Mucosa of stomach (tissue), 1 donor: Measurements from ENCODE around the gene BCL7A.
"Not testable (repeated sequence)": the region's sequence is repeated elsewhere in the genome, so short reads cannot be mapped to it uniquely, and the experiment has no call there.

Experiments used
- H3K27me3 ChIP-seq: one replicate; pipeline ENCODE4 v1.7.0; 2013; ENCODE audit warnings: mild to moderate bottlenecking, low read length; ENCODE audit not compliant: control insufficient read depth, insufficient read depth
- H3K36me3 ChIP-seq: one replicate; pipeline ENCODE4 v1.7.0; 2013; ENCODE audit warnings: low read length; ENCODE audit not compliant: control insufficient read depth, insufficient read depth
- H3K4me1 ChIP-seq: one replicate; pipeline ENCODE4 v1.7.0; 2013; ENCODE audit warnings: mild to moderate bottlenecking, low read length; ENCODE audit not compliant: control insufficient read depth, insufficient read depth
- H3K4me3 ChIP-seq: one replicate; pipeline ENCODE4 v1.7.0; 2013; ENCODE audit warnings: low read length
- H3K9ac ChIP-seq: one replicate; pipeline ENCODE4 v1.7.0; 2013; ENCODE audit warnings: mild to moderate bottlenecking, low read length, moderate library complexity
- H3K9me3 ChIP-seq: one replicate; pipeline ENCODE4 v1.7.0; 2013; ENCODE audit warnings: mild to moderate bottlenecking, low read length, moderate library complexity; ENCODE audit not compliant: control insufficient read depth
- donor health status: Pancreatic carcinoma.

BCL7A gene

GRCh38 chr12:122032580-122032979 lies 10.9 kb downstream of the BCL7A start:
- Histone ChIP-seq H3K4me1 (no peaks in the 10 kb centered on the region), H3K36me3 (no peaks in the 10 kb centered on the region), H3K9ac (no peak overlapping the region), H3K4me3 (no peak overlapping the region), H3K27me3 (no peaks in the 10 kb centered on the region), H3K9me3 (no peaks in the 10 kb centered on the region)

- Histone ChIP-seq H3K27me3 (no peaks in the 10 kb centered on the region), H3K36me3 (no peaks in the 10 kb centered on the region), H3K4me3 (no peak overlapping the region), H3K4me1 (no peaks in the 10 kb centered on the region), H3K9me3 (no peaks in the 10 kb centered on the region), H3K9ac (no peak overlapping the region)
Observed at GRCh38 chr12:122035292-122035691, 13.6 kb downstream of the BCL7A start.

DNA sequence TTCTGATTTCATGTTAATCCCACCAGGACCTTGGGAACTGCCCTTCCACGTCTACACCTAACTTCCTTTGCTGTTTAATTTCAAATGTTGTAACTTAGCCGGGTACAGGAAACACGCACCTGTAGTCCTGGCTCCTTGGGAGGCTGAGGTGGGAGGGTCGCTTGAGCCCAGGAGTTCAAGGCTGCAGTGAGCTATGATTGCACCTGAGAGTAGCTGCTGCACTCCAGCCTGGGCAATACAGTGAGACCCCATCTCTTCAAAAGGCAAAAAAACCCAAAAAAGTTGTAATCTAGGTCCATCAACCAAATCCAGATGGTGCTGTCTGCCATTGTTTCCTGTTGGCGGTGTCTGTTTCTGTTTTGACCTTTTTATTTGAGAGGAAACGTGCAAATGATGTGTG lies 14.5 kb downstream of the BCL7A start:
- Histone ChIP-seq H3K4me1 (no peaks in the 10 kb centered on the region), H3K9me3 (no peaks in the 10 kb centered on the region), H3K27me3 (no peaks in the 10 kb centered on the region), H3K4me3 (no peak overlapping the region), H3K9ac (no peak overlapping the region), H3K36me3 (no peaks in the 10 kb centered on the region)

DNA sequence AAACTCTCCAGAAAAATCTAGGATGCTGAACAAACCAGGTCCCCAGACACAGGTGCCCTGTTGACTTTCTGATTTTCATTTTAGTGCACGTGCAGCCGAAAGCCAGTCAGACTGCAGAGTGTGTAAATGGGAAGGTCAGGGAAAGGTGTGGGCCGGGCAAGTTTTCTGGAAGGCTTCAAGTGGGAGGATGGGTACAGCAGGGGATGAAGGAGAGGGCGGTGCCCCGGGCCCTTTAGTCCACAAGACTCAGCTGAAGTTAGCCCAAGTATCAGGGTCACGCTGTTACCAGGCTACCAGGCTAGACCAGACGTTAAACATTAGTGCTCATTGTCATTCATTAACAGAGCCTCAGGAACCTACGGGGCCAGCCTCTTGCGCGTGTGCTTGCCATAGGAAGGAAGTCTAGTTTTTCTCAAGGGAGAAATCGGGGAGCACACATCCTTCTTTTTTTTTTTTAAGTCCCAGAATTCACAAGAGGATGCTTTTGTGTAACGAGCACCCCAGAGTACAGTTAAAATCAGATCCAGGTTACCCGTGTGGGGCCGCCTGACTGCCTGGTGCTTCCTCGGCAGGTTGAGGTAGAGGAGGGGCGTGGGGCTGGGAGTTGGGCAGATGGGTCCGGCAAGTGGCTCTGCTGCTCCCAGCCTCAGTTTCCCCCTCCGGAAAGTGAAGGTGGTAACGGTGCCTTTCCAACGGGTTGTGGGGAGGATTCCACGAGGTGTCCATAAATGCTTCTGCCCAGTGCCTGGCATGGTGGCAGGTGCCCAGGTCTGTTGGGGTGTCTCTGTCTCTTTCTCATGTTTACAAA lies 19.1 kb downstream of the BCL7A start:
- H3K9me3 ChIP-seq, result no peaks in the 10 kb centered on the region
- no peaks in the 10 kb centered on the region for H3K27me3 ChIP-seq
- no peaks in the 10 kb centered on the region for H3K4me1 ChIP-seq
- H3K4me3 ChIP-seq, result no peak overlapping the region
- no peaks in the 10 kb centered on the region for H3K36me3 ChIP-seq
- no peak overlapping the region for H3K9ac ChIP-seq

DNA sequence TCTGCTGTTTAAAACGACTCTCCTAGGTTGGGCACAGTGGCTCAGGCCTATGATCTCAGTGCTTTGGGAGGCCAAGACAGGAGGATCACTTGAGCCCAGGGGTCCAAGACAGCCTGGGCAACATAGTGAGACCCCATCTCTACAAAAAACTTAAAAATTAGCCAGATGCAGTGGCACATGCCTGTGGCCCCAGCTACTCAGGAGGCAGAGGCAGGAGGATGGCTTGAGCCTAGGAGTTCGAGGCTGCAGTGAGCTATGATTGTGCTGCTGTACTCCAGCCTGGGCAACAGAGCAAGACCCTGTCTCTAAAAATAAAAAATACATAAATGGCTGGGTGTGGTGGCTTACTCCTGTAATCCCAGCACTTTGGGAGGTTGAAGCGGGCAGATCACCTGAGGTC lies 19.8 kb downstream of the BCL7A start:
- H3K27me3 ChIP-seq, H3K9ac ChIP-seq, H3K36me3 ChIP-seq, H3K4me1 ChIP-seq, H3K9me3 ChIP-seq, H3K4me3 ChIP-seq: not testable (repeated sequence)

DNA sequence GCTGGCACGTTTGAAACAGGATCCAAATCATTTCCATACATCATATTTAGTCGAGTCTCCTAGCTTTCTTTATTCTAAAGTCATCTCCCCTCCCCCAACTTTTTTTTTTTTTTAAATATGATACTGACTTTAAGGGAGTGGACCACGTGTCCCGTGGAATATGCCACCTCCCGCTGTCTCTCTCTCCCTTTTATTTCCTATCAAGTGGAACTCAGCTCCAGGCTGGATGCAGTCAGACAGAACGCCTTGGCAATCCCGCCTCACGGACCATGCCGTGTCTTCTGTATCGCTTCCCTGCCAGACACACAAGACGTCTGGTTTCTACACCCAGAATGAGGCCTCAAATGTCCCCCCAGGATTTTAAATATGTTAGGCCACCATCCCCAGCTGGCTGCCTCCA lies 21.2 kb downstream of the BCL7A start:
- no peak overlapping the region for H3K4me3 ChIP-seq
- no peaks in the 10 kb centered on the region for H3K9me3 ChIP-seq
- no peaks in the 10 kb centered on the region for H3K36me3 ChIP-seq
- no peaks in the 10 kb centered on the region for H3K27me3 ChIP-seq
- no peaks in the 10 kb centered on the region for H3K4me1 ChIP-seq
- H3K9ac ChIP-seq, result no peak overlapping the region

GRCh38 chr12:122043476-122043875 lies 21.8 kb downstream of the BCL7A start:
- Histone ChIP-seq H3K9me3 (no peaks in the 10 kb centered on the region), H3K27me3 (no peaks in the 10 kb centered on the region), H3K4me1 (no peaks in the 10 kb centered on the region), H3K4me3 (no peak overlapping the region), H3K36me3 (no peaks in the 10 kb centered on the region), H3K9ac (no peak overlapping the region)

DNA sequence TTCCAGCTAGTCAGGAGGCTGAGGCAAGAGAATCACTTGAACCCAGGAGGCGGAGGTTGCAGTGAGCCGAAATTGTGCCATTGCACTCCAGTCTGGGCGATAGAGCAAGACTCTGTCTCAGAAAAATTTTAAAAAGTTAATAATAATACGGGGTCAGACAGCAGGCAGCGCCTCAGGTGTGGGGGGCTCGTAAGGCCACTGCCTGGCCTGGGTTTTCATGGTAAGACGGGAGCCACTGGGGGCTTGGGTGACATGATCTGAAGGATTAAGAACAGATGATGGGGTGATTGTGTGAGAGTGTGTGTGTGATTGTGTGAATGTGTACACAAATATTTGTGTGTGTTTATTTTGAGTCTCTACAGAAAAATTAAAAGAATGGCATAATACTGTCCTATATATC lies 23.6 kb downstream of the BCL7A start:
- Histone ChIP-seq H3K4me3 (no peak overlapping the region), H3K4me1 (no peaks in the 10 kb centered on the region), H3K9ac (no peak overlapping the region), H3K9me3 (no peaks in the 10 kb centered on the region), H3K36me3 (no peaks in the 10 kb centered on the region), H3K27me3 (no peaks in the 10 kb centered on the region)

DNA sequence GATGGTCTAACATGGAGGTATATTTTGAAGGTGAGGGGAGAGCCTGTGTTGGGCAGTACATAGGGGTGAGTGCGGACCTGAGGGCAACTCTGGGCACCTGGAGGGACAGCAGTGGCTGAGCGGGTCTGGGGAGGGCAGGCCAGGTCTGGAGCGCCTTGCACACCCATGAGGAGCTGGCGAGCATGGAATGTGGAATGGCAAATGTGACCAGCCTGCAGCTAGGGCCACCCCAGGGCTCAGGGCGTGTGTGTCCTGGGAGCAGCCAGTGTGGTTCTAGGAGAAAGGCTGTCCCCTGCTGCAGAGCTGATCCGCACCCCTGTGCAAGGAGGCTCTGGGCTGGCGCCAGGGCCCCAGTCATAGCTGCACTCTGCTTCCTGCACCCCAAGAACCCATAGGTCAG lies 24.5 kb downstream of the BCL7A start:
- H3K36me3 ChIP-seq, result no peaks in the 10 kb centered on the region
- no peak overlapping the region for H3K9ac ChIP-seq
- H3K4me3 ChIP-seq, result no peak overlapping the region
- no peaks in the 10 kb centered on the region for H3K27me3 ChIP-seq
- no peaks in the 10 kb centered on the region for H3K9me3 ChIP-seq
- H3K4me1 ChIP-seq, result no peaks in the 10 kb centered on the region

GRCh38 chr12:122048151-122048550 lies 26.5 kb downstream of the BCL7A start:
- H3K9ac ChIP-seq, result no peak overlapping the region
- H3K36me3 ChIP-seq, result no peaks in the 10 kb centered on the region
- H3K4me1 ChIP-seq, result no peaks in the 10 kb centered on the region
- no peaks in the 10 kb centered on the region for H3K27me3 ChIP-seq
- no peaks in the 10 kb centered on the region for H3K9me3 ChIP-seq
- no peak overlapping the region for H3K4me3 ChIP-seq

DNA sequence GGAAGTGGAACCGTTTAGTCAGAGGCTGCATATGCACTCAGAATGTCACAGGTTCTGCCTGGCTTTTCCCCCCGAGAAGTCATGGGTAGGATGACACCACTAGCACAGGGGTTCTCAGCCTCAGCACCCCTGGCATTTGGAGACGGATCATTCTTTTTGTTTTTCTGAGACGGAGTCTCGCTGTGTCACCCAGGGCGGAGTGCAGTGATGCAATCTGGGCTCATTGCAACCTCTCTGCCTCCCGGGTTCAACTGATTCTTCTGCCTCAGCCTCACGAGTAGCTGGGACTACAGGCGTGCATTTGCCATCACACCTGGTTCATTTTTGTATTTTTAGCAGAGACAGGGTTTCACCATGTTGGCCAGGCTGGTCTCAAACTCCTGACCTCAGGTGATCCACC lies 28.1 kb downstream of the BCL7A start:
- H3K9me3 ChIP-seq, result no peaks in the 10 kb centered on the region
- no peaks in the 10 kb centered on the region for H3K27me3 ChIP-seq
- peaks cover 7% of the 10 kb centered on the region for H3K4me1 ChIP-seq

DNA sequence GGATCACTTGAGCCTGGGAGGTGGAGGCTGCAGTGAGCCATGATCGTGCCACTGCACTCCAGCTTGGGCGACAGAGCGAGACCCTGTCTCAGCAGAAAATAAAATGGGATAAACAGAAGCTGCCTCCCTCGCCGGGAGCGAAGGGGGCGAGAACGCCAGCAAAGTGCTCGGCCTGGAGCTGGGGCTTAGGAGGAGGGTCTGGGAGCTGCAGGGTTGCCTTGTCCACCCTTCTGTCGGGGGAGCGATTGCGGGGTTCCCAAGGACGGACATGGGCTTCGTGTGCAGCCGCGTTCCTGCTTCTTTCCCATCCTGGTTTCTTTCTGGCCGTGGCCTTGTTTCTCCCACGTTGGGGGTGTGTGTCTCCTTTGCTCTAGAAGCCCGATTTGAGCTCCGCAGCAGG lies 29.0 kb downstream of the BCL7A start:
- H3K9ac ChIP-seq, result no peak overlapping the region
- no peak overlapping the region for H3K4me3 ChIP-seq
- H3K27me3 ChIP-seq, result no peaks in the 10 kb centered on the region
- H3K9me3 ChIP-seq, result no peaks in the 10 kb centered on the region
- no peaks in the 10 kb centered on the region for H3K36me3 ChIP-seq
- H3K4me1 ChIP-seq, result peaks cover 7% of the 10 kb centered on the region

More for the DNA sequence above, 28.1 kb downstream of the BCL7A start:
- Histone ChIP-seq H3K9ac (no peak overlapping the region), H3K4me3 (no peak overlapping the region), H3K36me3 (no peaks in the 10 kb centered on the region)
